ENCODE data around the gene APAF1.

Gene APAF1

GRCh38 chr12:98769068-98769467 lies 124.0 kb downstream of the APAF1 start:
- no peak for DNase-seq

GRCh38 chr12:98770230-98770629 lies 125.1 kb downstream of the APAF1 start:
- no peak for DNase-seq

GRCh38 chr12:98771811-98772752 lies 127.0 kb downstream of the APAF1 start:
- no peak for DNase-seq

GRCh38 chr12:98772818-98773217 lies 127.7 kb downstream of the APAF1 start:
- no peak for DNase-seq

- DNase-seq = no peak
Observed at GRCh38 chr12:98780261-98780660, 135.2 kb downstream of the APAF1 start.

GRCh38 chr12:98783420-98783819 lies 138.3 kb downstream of the APAF1 start:
- DNase-seq = no peak
